ENCODE measurements around the gene NPC1.
"Not testable (repeated sequence)": the region's sequence is repeated elsewhere in the genome, so short reads cannot be mapped to it uniquely, and the experiment has no call there.

NPC1 gene

DNA sequence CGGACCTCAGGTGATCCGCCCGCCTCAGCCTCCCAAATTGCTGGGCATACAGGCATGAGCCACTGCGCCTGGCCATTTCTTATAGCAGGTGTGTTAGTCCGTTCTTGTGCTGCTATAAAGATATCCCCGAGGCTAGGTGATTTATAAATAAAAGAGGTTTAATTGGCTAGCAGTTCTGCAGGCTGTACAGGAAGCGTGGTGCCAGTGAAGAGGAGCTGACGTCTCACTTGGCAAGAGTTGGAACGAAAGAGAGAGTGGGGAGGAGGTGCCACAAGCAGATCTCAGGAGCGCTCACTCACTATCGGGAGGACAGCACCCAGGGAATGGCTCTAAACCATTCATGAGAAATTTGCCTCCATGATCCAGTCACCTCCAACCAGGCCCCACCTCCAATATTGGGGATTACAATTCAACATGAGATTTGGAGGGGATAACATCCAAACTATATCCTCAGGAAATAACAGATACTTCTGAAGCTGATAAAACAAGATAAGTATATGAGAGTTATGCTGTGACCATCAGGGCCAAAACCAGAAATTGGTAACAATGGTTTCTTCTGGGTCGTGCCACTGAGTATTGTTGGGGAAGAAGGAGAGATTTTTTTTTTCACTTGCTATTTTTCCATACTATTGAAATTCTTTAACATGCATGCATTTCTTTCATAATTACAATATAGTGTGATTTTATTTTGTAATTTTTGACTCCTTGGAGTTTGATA, 90.4 kb downstream of the NPC1 start:
- TF ChIP-seq, protein P1, sequence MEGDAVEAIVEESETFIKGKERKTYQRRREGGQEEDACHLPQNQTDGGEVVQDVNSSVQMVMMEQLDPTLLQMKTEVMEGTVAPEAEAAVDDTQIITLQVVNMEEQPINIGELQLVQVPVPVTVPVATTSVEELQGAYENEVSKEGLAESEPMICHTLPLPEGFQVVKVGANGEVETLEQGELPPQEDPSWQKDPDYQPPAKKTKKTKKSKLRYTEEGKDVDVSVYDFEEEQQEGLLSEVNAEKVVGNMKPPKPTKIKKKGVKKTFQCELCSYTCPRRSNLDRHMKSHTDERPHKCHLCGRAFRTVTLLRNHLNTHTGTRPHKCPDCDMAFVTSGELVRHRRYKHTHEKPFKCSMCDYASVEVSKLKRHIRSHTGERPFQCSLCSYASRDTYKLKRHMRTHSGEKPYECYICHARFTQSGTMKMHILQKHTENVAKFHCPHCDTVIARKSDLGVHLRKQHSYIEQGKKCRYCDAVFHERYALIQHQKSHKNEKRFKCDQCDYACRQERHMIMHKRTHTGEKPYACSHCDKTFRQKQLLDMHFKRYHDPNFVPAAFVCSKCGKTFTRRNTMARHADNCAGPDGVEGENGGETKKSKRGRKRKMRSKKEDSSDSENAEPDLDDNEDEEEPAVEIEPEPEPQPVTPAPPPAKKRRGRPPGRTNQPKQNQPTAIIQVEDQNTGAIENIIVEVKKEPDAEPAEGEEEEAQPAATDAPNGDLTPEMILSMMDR (IDR thresholded peaks at IDR 0.05; ENCODE audit: control insufficient read depth, extremely low read depth, insufficient read depth), result no peak
- DNase-seq (ENCODE audit: low read depth), result peak; percentile 96
- H3K4me3 ChIP-seq (ENCODE audit: low read depth, low read length), result peak overlapping the region; percentile 30

DNA sequence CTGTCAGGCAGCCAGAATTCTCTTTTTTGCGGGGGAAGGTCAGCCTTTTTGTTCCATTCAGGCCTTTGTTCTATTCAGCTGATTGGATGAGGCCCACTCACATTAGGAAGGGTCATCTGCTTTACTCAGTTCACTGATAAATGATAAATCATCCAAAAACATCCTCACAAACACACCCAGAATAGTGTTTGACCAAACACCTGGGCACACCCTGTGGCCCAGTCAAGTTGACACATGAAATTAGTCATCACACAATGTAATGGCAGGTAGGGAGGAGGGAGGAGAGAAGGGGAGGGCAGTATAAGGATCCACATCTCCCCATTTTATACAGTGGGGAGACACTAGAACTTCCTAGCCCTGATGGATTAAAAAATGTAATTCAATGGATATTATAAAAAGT, 91.3 kb downstream of the NPC1 start:
- TF ChIP-seq, protein P1 (IDR thresholded peaks at IDR 0.05; ENCODE audit: control insufficient read depth, extremely low read depth, insufficient read depth), result no peak
- no peak for DNase-seq (ENCODE audit: low read depth)

DNA sequence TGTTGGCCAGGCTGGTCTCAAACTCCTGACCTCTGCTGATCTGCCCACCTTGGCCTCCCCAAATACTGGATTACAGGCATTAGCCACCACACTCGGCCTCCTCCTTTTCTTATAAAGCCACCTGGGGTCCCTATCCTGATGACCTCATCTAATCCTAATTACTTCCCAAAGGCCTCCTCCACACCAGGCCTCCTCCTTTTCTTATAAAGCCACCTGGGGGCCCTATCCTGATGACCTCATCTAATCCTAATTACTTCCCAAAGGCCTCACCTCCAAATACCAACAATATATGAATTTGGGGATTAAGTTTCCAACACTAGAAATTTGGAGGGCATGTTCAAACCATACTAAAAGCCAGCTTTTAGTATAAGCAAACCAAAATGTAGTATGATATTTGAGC, 92.7 kb downstream of the NPC1 start:
- no peak overlapping the region for H3K4me3 ChIP-seq (ENCODE audit: low read depth, low read length)
- no peak for DNase-seq (ENCODE audit: low read depth)
- TF ChIP-seq, protein P1 (IDR thresholded peaks at IDR 0.05; ENCODE audit: control insufficient read depth, extremely low read depth, insufficient read depth), result no peak

More for the DNA sequence above, 91.3 kb downstream of the NPC1 start:
- no peak overlapping the region for H3K4me3 ChIP-seq (ENCODE audit: low read depth, low read length)

DNA sequence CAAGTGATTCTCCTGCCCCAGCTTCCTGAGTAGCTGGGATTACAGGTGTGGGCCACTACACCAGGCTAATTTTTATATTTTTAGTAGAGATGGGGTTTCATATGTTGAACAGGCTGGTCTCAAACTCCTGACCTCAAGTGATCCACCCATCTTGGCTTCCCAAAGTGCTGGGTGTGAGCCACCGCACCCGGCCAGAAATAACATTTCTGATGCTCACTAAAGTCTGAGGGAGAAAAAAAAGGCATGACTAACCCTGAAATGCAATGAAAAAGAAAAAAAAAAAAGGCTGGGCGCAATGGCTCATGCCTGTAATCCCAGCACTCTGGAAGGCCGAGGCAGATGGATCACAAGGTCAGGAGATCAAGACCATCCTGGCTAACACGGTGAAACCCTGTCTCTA, 96.7 kb downstream of the NPC1 start:
- DNase-seq (ENCODE audit: low read depth); H3K4me3 ChIP-seq (ENCODE audit: low read depth, low read length): not testable (repeated sequence)

DNA sequence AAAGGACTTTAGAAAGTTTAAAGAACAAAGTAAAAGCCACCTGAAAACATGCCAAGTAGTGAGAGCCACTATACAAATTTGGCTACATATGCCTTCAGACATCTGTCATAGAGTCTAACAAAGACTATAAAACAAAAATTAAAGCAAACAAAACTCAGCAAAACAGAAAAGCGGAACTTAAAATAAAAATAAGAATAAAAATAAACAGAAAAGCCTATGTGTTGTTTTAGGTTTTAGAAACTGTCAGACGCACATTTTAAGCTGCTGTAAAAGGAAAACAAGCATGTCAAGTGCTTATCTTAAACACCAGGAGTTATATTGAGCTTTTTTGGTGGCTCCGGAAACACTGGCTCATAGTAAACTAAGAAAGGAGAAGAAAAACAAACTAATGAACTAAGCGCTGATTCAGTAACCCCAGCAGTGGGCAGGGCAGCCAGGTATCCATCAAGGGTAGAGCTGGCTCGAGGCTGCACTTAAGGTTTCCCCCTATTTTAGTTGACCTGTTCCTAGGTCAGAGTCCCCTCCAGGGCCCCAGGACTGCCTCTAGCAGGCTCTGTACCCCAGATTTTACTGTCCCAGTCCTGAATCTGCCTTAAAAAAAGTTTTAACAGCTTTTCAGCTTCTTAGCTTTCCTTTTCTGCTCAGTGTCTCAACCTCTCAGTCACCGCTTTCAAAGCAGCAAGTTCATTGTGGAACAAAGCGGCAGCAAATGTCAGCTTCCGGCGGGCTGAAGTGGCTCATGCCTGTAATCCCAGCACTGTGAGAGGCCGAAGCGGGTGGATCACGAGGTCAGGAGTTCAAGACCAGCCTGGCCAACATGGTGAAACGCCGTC, 98.4 kb downstream of the NPC1 start:
- TF ChIP-seq, protein P1 (IDR thresholded peaks at IDR 0.05; ENCODE audit: control insufficient read depth, extremely low read depth, insufficient read depth), result no peak
- DNase-seq (ENCODE audit: low read depth), result no peak
- no peak overlapping the region for H3K4me3 ChIP-seq (ENCODE audit: low read depth, low read length)

DNA sequence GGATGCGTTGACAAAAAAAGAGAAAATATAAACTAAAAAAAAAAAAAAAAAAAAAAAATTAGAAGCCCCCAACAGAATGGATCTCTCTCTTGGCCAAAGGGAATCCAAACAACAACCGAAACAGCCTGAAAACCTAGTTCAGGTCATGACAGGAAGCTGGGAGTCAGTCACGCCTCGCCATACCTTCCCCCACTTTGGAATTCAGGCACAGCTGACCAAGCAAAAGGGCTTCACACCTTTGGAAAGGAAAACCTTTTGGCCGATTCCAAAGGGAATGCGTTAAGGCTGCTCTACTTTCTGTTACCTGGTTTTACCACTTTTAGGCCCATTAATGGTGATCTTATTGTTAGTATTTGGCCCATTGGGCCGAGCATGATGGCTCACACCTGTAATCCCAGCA, 100.9 kb downstream of the NPC1 start:
- H3K4me3 ChIP-seq (ENCODE audit: low read depth, low read length), result no peak overlapping the region
- TF ChIP-seq, protein P1 (IDR thresholded peaks at IDR 0.05; ENCODE audit: control insufficient read depth, extremely low read depth, insufficient read depth), result no peak
- DNase-seq (ENCODE audit: low read depth), result no peak

DNA sequence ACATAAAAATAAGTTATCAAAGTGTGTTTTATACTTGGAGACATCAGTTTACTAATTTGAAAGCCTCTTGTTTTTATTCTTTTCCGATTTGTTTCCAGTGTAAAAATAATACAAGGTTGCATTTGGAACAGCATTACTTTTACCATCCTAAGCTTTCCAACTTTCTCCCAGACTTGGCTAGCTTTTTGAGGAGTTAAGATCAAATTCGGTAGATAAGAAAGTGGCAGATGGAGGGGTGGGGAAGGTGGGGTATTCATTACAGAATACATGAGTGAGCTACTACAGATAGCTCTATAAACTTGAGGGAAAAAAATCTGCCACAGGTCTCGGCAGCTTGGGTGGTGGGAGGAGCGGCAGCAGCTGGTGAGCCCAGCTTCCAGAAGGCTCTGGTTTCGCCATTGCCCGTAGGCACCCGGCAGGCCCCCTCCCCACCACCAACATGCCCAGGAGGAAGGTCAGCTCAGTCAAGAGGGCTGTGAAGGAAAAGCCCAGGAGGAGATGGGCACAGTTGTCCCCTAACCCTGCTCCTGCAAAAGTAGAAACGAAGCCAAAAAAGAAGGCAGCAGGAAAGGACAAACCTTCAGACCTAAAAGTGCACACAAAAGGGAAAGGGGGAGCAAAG, 101.6 kb downstream of the NPC1 start:
- DNase-seq (ENCODE audit: low read depth), result no peak
- TF ChIP-seq, protein P1 (IDR thresholded peaks at IDR 0.05; ENCODE audit: control insufficient read depth, extremely low read depth, insufficient read depth), result no peak
- H3K4me3 ChIP-seq (ENCODE audit: low read depth, low read length), result no peak overlapping the region
